HG03575 (cell line): ENCODE results near the gene KDM5B.
"Not testable (repeated sequence)": the region's sequence is repeated elsewhere in the genome, so short reads cannot be mapped to it uniquely, and the experiment has no call there.

Experiments used
- ATAC-seq: cut with Tn5 transposase; IDR thresholded peaks from one replicate; pipeline ENCODE4 v1.9.1; 2021; ENCODE audit not compliant: unreplicated experiment, insufficient number of reproducible peaks, low FRiP score; ENCODE audit errors: extremely low read depth

Gene KDM5B

GRCh38 chr1:202798260-202798659 lies 10.0 kb downstream of the KDM5B start:
- ATAC-seq, result no peak

GRCh38 chr1:202796670-202797069 lies 11.6 kb downstream of the KDM5B start:
- ATAC-seq, result no peak

GRCh38 chr1:202794931-202795330 lies 13.3 kb downstream of the KDM5B start:
- not testable (repeated sequence) for ATAC-seq

- no peak for ATAC-seq
These were observed 14.0 kb downstream of the KDM5B start for GRCh38 chr1:202794051-202794740.

- no peak for ATAC-seq
These were observed 17.0 kb downstream of the KDM5B start for GRCh38 chr1:202791077-202791747.

GRCh38 chr1:202788800-202789199 lies 19.4 kb downstream of the KDM5B start:
- no peak for ATAC-seq

- no peak for ATAC-seq
These were observed 21.4 kb downstream of the KDM5B start for GRCh38 chr1:202786804-202787203.

GRCh38 chr1:202781180-202781579 lies 27.0 kb downstream of the KDM5B start:
- ATAC-seq, result no peak

- no peak for ATAC-seq
These were observed 38.1 kb downstream of the KDM5B start for GRCh38 chr1:202770135-202770534.

GRCh38 chr1:202765721-202766120 lies 42.5 kb downstream of the KDM5B start:
- ATAC-seq, result no peak

GRCh38 chr1:202762019-202762418 lies 46.2 kb downstream of the KDM5B start:
- ATAC-seq, result no peak

GRCh38 chr1:202760589-202760988 lies 47.6 kb downstream of the KDM5B start:
- no peak for ATAC-seq

GRCh38 chr1:202756391-202756790 lies 51.8 kb downstream of the KDM5B start:
- no peak for ATAC-seq

- ATAC-seq, result no peak
These were observed 53.9 kb downstream of the KDM5B start for GRCh38 chr1:202754293-202754692.

GRCh38 chr1:202752774-202753173 lies 55.4 kb downstream of the KDM5B start:
- ATAC-seq, result no peak

GRCh38 chr1:202750761-202751160 lies 57.5 kb downstream of the KDM5B start:
- no peak for ATAC-seq

GRCh38 chr1:202750024-202750423 lies 58.2 kb downstream of the KDM5B start:
- ATAC-seq, result no peak

GRCh38 chr1:202745323-202745888 lies 62.8 kb downstream of the KDM5B start:
- no peak for ATAC-seq

- ATAC-seq, result not testable (repeated sequence)
These were observed 63.5 kb downstream of the KDM5B start for GRCh38 chr1:202744770-202745169.

- ATAC-seq, result no peak
These were observed 65.7 kb downstream of the KDM5B start for GRCh38 chr1:202742496-202742895.
